WTC11 (cell line): ENCODE data around the gene SERAC1. TPM values are rescaled to one million over a fixed set of nuclear protein-coding genes. Genes with fewer than 3 reads are reported as not detected.

ENCODE experiments used
- ATAC-seq: fragments of 200-7000 bp; cut with Tn5 transposase; 2 replicates; pipeline ENCODE4 v1.10.0; 2021; ENCODE audit warnings: mild to moderate bottlenecking, moderate library complexity
- CTCF ChIA-PET: fragments of 300-600 bp; sonication (Branson Sonifier 250); formaldehyde crosslinking; loops from one replicate; lab custom pipeline; 2021; ENCODE audit warnings: antibody characterized with exemption; lab: Charles Lee
- POLR2A ChIA-PET: fragments of 350-600 bp; sonication (Branson Sonifier 250); formaldehyde crosslinking; loops from one replicate; lab custom pipeline; 2021; ENCODE audit warnings: antibody characterized with exemption; lab: Charles Lee
- DNase-seq: peaks from one replicate; pipeline ENCODE4 v3.0.0; 2021; ENCODE audit warnings: low spot score
- H3K27ac Mint-ChIP-seq: 2 replicates; pipeline ENCODE4 v1.8.0; 2021; ENCODE audit warnings: mixed read lengths
- H3K27me3 Mint-ChIP-seq: 2 replicates; pipeline ENCODE4 v1.8.0; 2021; ENCODE audit warnings: low read depth, mild to moderate bottlenecking, moderate library complexity, mixed read lengths
- H3K36me3 Mint-ChIP-seq: 2 replicates; pipeline ENCODE4 v1.8.0; 2021; ENCODE audit warnings: mixed read lengths
- H3K4me1 Mint-ChIP-seq: 2 replicates; pipeline ENCODE4 v1.8.0; 2022; ENCODE audit warnings: mixed read lengths
- H3K4me3 Mint-ChIP-seq: 2 replicates; pipeline ENCODE4 v1.8.0; 2021; ENCODE audit warnings: mild to moderate bottlenecking, moderate library complexity, mixed read lengths
- H3K9me3 Mint-ChIP-seq: 2 replicates; pipeline ENCODE4 v1.8.0; 2021; ENCODE audit warnings: mixed read lengths
- AR ChIP-seq: fragments of 250-450 bp; sonication (Bioruptor Pico); IDR thresholded peaks from 2 replicates; pipeline ENCODE4 v1.9.0; 2021; ENCODE audit warnings: mild to moderate bottlenecking
- CDX4 ChIP-seq: fragments of 250-450 bp; sonication (Bioruptor Pico); IDR thresholded peaks from 2 replicates; pipeline ENCODE4 v1.9.0; 2021; ENCODE audit warnings: moderate library complexity, mild to moderate bottlenecking, inconsistent platforms, borderline replicate concordance
- CREM ChIP-seq: sonication (generic); formaldehyde crosslinking; IDR thresholded peaks from 2 replicates; pipeline ENCODE4 v1.8.1; 2022; ENCODE audit warnings: mild to moderate bottlenecking, missing genetic modification reagents, moderate library complexity
- E2F1 ChIP-seq: sonication (generic); formaldehyde crosslinking; IDR thresholded peaks from 2 replicates; pipeline ENCODE4 v1.8.0; 2022; ENCODE audit warnings: mild to moderate bottlenecking, missing genetic modification reagents
- E2F4 ChIP-seq: sonication (generic); formaldehyde crosslinking; IDR thresholded peaks from 2 replicates; pipeline ENCODE4 v1.8.1; 2022; ENCODE audit warnings: low read depth, mild to moderate bottlenecking, moderate library complexity, missing genetic modification reagents, borderline replicate concordance
- ELF4 ChIP-seq: sonication (generic); formaldehyde crosslinking; IDR thresholded peaks from 2 replicates; pipeline ENCODE4 v1.8.1; 2022; ENCODE audit warnings: low read depth, mild to moderate bottlenecking, moderate library complexity, missing genetic modification reagents
- ETV6 ChIP-seq: sonication (generic); formaldehyde crosslinking; IDR thresholded peaks from 2 replicates; pipeline ENCODE4 v1.8.1; 2022; ENCODE audit warnings: mild to moderate bottlenecking, missing genetic modification reagents
- FOXK1 ChIP-seq: sonication (generic); formaldehyde crosslinking; IDR thresholded peaks from 2 replicates; pipeline ENCODE4 v1.8.0; 2022; ENCODE audit warnings: mild to moderate bottlenecking, moderate library complexity, missing genetic modification reagents
- FOXP1 ChIP-seq: sonication (generic); formaldehyde crosslinking; IDR thresholded peaks from 2 replicates; pipeline ENCODE4 v1.8.0; 2022; ENCODE audit warnings: missing genetic modification reagents, mild to moderate bottlenecking, moderate library complexity, borderline replicate concordance
- HMGA2 ChIP-seq: fragments of 250-450 bp; sonication (Bioruptor Pico); IDR thresholded peaks from 2 replicates; pipeline ENCODE4 v1.4.0; 2021; ENCODE audit warnings: mild to moderate bottlenecking, moderate library complexity
- JUN ChIP-seq: sonication (generic); formaldehyde crosslinking; IDR thresholded peaks from 2 replicates; pipeline ENCODE4 v1.8.0; 2023; ENCODE audit warnings: mild to moderate bottlenecking, missing genetic modification reagents
- KAT7 ChIP-seq: sonication (generic); formaldehyde crosslinking; IDR thresholded peaks from 2 replicates; pipeline ENCODE4 v1.8.1; 2023; ENCODE audit warnings: missing genetic modification reagents, mild to moderate bottlenecking, borderline replicate concordance
- PRRX2 ChIP-seq: fragments of 250-450 bp; sonication (Bioruptor Pico); IDR thresholded peaks from 2 replicates; pipeline ENCODE4 v1.8.0; 2021; ENCODE audit warnings: mild to moderate bottlenecking
- SMAD3 ChIP-seq: sonication (generic); formaldehyde crosslinking; IDR thresholded peaks from 2 replicates; pipeline ENCODE4 v1.8.0; 2022; ENCODE audit warnings: missing genetic modification reagents, mild to moderate bottlenecking, borderline replicate concordance
- TEAD1 ChIP-seq: sonication (generic); formaldehyde crosslinking; IDR thresholded peaks from 2 replicates; pipeline ENCODE4 v1.8.0; 2022; ENCODE audit warnings: mild to moderate bottlenecking, missing genetic modification reagents
- TEAD4 ChIP-seq: sonication (generic); formaldehyde crosslinking; IDR thresholded peaks from 2 replicates; pipeline ENCODE4 v1.8.0; 2022; ENCODE audit warnings: mild to moderate bottlenecking, missing genetic modification reagents
- TP53 ChIP-seq: sonication (generic); formaldehyde crosslinking; IDR thresholded peaks from 2 replicates; pipeline ENCODE4 v1.8.1; 2023; ENCODE audit warnings: mild to moderate bottlenecking, missing genetic modification reagents
- ZBTB21 ChIP-seq: sonication (generic); formaldehyde crosslinking; IDR thresholded peaks from 2 replicates; pipeline ENCODE4 v1.8.1; 2023; ENCODE audit warnings: mild to moderate bottlenecking, missing genetic modification reagents, borderline replicate concordance
- ZNF232 ChIP-seq: sonication (generic); formaldehyde crosslinking; IDR thresholded peaks from 2 replicates; pipeline ENCODE4 v1.8.0; 2022; ENCODE audit warnings: mild to moderate bottlenecking, missing genetic modification reagents
- ZNF396 ChIP-seq: fragments of 250-450 bp; sonication (Bioruptor Pico); IDR thresholded peaks from 2 replicates; pipeline ENCODE4 v1.8.0; 2021; ENCODE audit warnings: mild to moderate bottlenecking, moderate library complexity, borderline replicate concordance
- ZNF416 ChIP-seq: fragments of 250-450 bp; sonication (Bioruptor Pico); IDR thresholded peaks from 2 replicates; pipeline ENCODE4 v1.9.0; 2021; ENCODE audit warnings: mild to moderate bottlenecking, inconsistent platforms
- ZNF423 ChIP-seq: fragments of 250-450 bp; sonication (Bioruptor Pico); IDR thresholded peaks from 2 replicates; pipeline ENCODE4 v2.1.2; 2022; ENCODE audit warnings: mild to moderate bottlenecking, moderate library complexity
- ZNF671 ChIP-seq: fragments of 250-450 bp; sonication (Bioruptor Pico); IDR thresholded peaks from 2 replicates; pipeline ENCODE4 v1.8.0; 2021; ENCODE audit warnings: mild to moderate bottlenecking
- total RNA-seq: library from RNA; stranded (reverse); gene quantifications from 3 replicates; pipeline ENCODE4 v1.2.3, GENCODE V29; 2021
- TF ChIP-seq, protein P1 (sequence below): sonication (generic); formaldehyde crosslinking; IDR thresholded peaks from 2 replicates; pipeline ENCODE4 v1.8.1; 2023; ENCODE audit warnings: mild to moderate bottlenecking, moderate library complexity, missing genetic modification reagents

Gene SERAC1
- total RNA-seq, 1 experiment from 2014 or later = 14.1 TPM

GRCh38 chr6:158142789-158143188 is 25.3 kb downstream of the SERAC1 start (continued):
- no peak for TF ChIP-seq E2F1 (CRISPR knock-in tag)
- TF ChIP-seq CDX4 (CRISPR knock-in tag) = no peak
- TF ChIP-seq, all 79 proteins: peak for 0

GRCh38 chr6:158131926-158132325 is 36.1 kb downstream of the SERAC1 start:
- ChIA-PET CTCF (interaction anchor here (0.6 kb wide), 4 partner anchors 15 to 139 kb away, joined by 3 to 4 read pairs (median 3); no protein-coding TSS in a partner anchor), POLR2A (no interaction called here)
- TF ChIP-seq TP53 (no peak), JUN (CRISPR knock-in tag) (no peak), FOXK1 (no peak), ZNF396 (CRISPR knock-in tag) (no peak), FOXP1 (CRISPR knock-in tag) (no peak), TEAD1 (CRISPR knock-in tag) (no peak), SMAD3 (no peak), ELF4 (CRISPR knock-in tag) (no peak), ZNF423 (CRISPR knock-in tag) (no peak)
- ATAC-seq (no peak; the same call in 1 of the 2 replicates), DNase-seq (no peak)
- Mint-ChIP-seq H3K27me3 (no peaks in the 10 kb centered on the region), H3K4me3 (no peak overlapping the region), H3K27ac (no peak overlapping the region), H3K4me1 (no peaks in the 10 kb centered on the region), H3K36me3 (no peaks in the 10 kb centered on the region), H3K9me3 (no peaks in the 10 kb centered on the region)

DNA sequence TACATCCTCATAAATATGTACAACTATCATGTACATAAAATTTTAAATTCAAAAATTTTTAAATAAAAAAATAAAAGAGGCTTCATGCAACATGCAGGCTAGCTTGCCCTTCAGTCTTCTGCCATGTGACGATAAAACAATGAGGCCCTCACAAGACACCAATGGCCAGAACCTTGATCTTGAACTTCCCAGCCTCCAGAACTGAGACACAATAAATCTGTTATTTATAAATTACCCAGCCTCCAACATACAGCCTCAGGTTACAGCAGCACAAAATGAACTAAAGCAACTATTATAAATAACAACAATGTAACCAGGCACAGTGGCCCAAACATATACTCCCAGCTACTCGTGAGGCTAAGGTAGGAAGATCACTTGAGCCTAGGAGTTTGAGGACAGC is 42.8 kb downstream of the SERAC1 start:
- ChIA-PET POLR2A (interaction anchor here (0.5 kb wide), 1 partner anchor 338 kb away, joined by 4 read pairs; no protein-coding TSS in a partner anchor), CTCF (no interaction called here)
- Mint-ChIP-seq H3K9me3 (no peaks in the 10 kb centered on the region), H3K36me3 (peaks cover 3% of the 10 kb centered on the region; the same call in 1 of the 2 replicates), H3K27me3 (no peaks in the 10 kb centered on the region), H3K4me3 (no peak overlapping the region), H3K27ac (no peak overlapping the region), H3K4me1 (no peaks in the 10 kb centered on the region)
- ATAC-seq (no peak), DNase-seq (no peak)
- no peak for TF ChIP-seq ZNF232 (CRISPR knock-in tag)

- CTCF ChIA-PET = no interaction called here
- H3K27ac Mint-ChIP-seq = no peak overlapping the region
- TF ChIP-seq TEAD4 (CRISPR knock-in tag) (no peak), CDX4 (CRISPR knock-in tag) (no peak), AR (CRISPR knock-in tag) (no peak), TP53 (no peak), E2F4 (CRISPR knock-in tag) (no peak), ZNF232 (CRISPR knock-in tag) (no peak), KAT7 (CRISPR knock-in tag) (no peak), ZNF416 (CRISPR knock-in tag) (no peak), ZBTB21 (CRISPR knock-in tag) (no peak), ETV6 (CRISPR knock-in tag) (no peak), CREM (CRISPR knock-in tag) (no peak), ZNF671 (CRISPR knock-in tag) (no peak), PRRX2 (CRISPR knock-in tag) (no peak), HMGA2 (CRISPR knock-in tag) (no peak)
- TF ChIP-seq, protein P1, sequence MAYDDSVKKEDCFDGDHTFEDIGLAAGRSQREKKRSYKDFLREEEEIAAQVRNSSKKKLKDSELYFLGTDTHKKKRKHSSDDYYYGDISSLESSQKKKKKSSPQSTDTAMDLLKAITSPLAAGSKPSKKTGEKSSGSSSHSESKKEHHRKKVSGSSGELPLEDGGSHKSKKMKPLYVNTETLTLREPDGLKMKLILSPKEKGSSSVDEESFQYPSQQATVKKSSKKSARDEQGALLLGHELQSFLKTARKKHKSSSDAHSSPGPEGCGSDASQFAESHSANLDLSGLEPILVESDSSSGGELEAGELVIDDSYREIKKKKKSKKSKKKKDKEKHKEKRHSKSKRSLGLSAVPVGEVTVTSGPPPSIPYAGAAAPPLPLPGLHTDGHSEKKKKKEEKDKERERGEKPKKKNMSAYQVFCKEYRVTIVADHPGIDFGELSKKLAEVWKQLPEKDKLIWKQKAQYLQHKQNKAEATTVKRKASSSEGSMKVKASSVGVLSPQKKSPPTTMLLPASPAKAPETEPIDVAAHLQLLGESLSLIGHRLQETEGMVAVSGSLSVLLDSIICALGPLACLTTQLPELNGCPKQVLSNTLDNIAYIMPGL (CRISPR knock-in tag) = no peak
- no peaks in the 10 kb centered on the region for H3K4me1 Mint-ChIP-seq
- POLR2A ChIA-PET = no interaction called here
- peaks cover 3% of the 10 kb centered on the region; the same call in 1 of the 2 replicates for H3K36me3 Mint-ChIP-seq
- no peaks in the 10 kb centered on the region for H3K9me3 Mint-ChIP-seq
- DNase-seq (no peak), ATAC-seq (no peak)
- no peak overlapping the region for H3K4me3 Mint-ChIP-seq
- no peaks in the 10 kb centered on the region for H3K27me3 Mint-ChIP-seq
Observed at GRCh38 chr6:158124288-158124687, 43.8 kb downstream of the SERAC1 start.
